CD4-positive, alpha-beta T cell treated with Interferon alpha-2 for 1 hour (primary cell): ENCODE measurements around the gene ABHD12.
"Not testable (repeated sequence)": the region's sequence is repeated elsewhere in the genome, so short reads cannot be mapped to it uniquely, and the experiment has no call there.

Experiments used
- DNase-seq, 2 donors: peaks; one replicate each; pipeline ENCODE4 v3.0.0-alpha.2; 2020 to 2022

Gene ABHD12

DNA sequence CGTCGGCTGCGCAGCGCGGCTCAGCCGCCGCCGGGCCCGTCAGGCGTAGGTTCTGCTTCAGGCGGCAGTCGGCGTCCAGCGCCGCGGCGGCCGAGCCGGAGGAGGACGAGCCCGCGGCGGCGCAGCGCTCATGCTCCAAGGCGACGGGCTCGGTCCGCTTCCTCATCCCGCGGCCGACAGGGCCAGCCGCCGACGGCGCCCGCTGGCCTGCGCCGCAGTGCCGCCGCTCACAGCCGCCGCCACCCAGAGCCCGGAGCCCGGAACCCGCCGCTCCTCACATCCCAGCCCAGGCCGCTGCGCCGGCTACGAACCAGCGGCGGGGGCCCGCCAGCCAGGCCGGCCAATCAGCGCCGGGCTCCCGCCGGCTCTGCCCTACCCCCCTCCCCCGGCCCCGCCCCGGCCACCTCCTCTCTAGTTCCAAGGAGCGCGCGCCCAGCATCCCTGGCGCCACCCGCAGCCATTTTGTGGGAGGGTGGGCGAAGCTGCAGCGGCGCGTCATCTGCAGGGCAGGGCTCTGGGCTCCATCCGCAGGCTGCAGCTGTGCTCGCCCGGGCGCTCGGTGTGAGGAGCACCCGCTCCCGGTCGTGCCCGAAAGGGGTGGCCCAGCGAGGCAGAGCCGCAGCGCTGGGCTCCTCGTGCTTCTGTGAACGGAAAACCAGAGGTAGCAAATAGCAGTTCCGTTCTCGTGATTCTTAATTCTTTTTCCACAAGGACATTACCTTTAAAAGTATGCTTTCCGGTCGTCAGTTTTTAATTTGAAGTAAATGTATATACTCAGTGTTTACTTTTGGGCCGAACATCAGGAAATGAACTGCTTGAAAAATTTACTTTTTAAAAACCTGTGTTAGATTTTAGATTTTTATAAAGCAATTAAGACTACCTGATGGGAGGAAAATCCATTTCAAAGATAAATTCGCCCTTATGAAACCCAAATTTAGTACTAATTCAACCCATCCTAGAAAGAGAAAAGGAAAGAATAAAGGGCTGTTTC is at the start of gene ABHD12:
ABHD12 (minus strand) TSS at position 298 of the 991 bp plus-strand sequence; CDS start at position 166, 132 bp downstream.
- DNase-seq = peak; percentile 93 to 95

DNA sequence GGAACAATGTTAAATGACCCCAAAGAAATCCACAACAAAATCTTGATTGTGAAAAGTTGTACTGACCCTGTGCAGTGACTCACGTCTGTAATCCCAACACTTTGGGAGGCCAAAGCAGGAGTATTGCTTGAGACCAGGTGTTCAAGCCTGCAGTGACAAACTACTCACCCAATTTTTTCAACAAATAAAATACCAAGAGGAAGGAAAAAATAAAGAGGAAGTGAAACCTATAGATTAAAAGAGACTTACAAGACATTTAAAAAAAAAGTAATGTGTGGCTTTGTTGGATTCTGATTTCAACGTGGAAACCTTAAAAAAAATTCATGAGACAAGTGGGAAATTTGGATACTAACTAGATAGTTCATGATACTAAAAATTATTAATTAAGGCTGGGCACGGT is 48.7 kb upstream of the ABHD12 start:
- DNase-seq = no peak

DNA sequence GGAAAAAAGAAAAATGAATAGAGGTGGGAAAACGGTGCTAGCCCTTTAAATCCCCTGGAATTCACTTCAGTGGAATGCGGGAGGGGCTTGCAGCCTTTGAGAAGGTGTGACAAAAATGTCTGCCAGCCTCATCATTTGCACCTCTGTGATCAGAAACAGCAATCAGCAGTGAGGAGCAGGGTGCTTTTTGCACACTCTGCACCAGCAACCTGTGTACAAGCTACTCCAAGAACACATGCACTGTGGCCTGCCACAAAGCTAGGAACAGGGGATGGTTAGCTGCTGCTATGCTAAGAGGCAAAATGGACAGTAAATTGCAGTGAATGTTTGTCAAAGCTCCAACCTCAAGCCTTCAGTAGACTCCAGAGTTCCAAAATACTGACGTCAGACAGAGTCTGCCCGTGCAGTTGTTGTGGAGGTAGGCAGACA is 46.5 kb upstream of the ABHD12 start:
- DNase-seq = no peak

DNA sequence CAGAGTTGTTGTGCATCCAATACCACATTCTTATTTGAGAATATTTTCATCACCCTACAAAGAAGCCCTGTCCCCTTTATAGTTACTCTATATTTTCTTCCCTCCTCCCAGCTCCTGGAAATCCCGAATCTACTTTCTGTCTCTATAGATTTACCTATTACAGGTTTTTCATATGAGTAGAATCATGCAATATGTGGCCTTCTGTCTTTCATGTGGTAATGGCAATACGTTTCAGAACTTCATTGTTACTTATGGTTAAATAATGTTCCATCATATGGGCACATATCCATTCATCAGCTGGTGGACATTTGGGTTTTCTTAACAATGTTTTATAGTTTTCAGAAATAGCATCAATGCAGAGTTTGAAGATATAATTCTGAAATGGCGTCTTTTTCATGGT is 33.9 kb upstream of the ABHD12 start:
- DNase-seq = no peak

GRCh38 chr20:25422032-25422431 is 31.4 kb upstream of the ABHD12 start:
- DNase-seq = no peak

GRCh38 chr20:25421102-25421501 is 30.5 kb upstream of the ABHD12 start:
- DNase-seq = no peak

DNA sequence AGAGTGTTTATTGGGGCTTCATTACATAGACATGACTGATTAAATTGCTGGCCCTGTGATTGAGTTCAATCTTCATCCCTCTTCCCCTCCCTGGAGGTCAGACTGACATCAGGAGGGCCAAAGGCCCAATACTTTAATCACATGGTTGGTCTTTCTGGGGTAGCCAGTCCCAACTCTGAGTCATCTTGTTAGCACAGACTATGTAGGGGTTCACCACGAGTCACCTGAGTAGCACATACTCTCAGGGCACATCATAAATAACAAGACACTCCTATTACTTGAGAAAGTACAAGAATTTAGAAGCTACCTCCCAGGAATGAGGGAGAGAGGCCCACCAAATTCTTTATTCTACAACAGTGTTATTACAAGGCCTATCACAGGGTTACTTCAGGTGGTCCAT is 28.1 kb upstream of the ABHD12 start:
- no peak for DNase-seq

DNA sequence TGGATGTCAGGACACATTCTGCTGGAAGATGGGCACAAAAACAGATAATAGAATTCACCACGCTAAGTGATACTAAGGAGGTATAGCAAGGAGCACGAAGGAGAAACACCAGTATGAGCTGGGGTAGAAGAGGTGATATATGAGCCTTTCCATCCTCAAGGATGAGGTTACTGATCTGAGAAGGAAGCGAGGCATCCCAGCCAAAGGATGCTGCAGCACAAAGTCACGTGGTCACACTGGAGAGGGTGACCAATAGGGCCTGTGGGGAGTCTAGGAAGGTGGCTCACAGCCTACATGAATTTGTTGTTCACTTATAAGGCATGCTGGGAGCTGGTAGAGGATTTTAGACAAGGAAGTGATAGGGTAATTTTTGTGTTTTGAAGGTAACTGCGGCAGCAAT is 18.3 kb upstream of the ABHD12 start:
- no peak for DNase-seq

GRCh38 chr20:25408170-25408547 is 17.5 kb upstream of the ABHD12 start:
- no peak for DNase-seq

GRCh38 chr20:25407311-25408169 is 16.9 kb upstream of the ABHD12 start, which contains the start of gene GINS1:
Gene GINS1, plus strand, starts transcription at chr20:25407673. Its CDS starts 148 bp downstream, at chr20:25407821.
- DNase-seq = peak; percentile 68 to 83

DNA sequence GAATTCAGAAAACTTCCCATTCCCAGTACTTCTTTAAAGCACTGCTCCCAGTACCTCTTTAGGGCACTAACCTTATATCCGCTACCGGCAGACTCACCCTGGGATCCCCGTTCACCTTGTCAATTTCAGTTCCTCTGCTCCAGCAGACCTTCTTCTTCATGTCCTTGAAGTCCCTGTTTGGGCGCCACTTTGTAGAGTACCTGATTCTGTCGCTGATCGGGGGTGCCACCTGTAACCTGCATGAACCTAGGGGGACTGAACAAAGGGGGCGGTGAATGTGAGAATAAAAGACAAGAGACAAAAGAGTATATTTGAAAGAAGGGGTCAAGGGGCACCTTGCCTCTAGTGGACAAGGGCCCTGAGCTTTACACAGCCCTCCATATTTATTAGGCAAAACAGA is 11.9 kb upstream of the ABHD12 start:
- DNase-seq = no peak

DNA sequence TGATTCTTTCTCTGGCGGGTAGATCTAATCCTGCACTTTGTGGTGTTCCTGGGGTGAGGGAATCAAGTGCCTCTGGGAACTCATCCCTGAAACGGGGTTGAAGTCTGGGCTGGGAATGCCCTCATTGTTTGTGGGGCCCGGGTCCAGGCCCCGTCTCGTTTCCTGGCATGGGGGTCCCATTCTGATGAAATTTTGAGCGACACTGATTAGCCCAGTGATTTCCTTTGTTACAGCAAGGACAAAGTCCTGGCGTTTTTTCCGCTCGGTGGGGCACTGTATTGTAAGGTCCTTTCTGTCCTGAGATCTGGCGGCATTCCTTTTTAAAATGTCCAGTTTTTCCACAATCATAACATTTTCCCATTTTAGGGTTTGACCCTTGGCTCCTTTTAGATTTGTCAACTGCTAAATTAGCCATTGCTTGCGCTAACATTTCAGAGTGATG is 9.7 kb upstream of the ABHD12 start:
- DNase-seq = not testable (repeated sequence)

DNA sequence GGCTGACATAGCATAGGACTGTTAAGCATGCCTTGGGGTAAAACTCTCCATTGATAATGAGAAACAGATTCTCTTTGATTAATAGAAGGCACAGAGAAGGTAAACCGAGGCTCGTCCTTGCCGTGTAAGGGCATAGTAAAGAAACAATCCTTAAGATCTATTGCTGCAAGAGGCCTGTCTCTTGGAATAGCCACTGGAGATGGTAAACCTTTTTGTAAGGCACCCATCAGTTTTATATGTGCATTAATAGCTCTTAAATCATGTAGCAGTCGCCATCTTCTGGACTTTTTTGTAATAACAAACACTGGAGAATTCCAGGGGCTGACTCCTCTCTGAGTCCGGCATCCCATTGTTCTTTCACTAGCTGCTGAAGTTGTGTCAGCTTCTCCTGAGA is 8.4 kb upstream of the ABHD12 start:
- peak; percentile 9 to 70 for DNase-seq

- DNase-seq = no peak
These were observed 7.9 kb upstream of the ABHD12 start for GRCh38 chr20:25398376-25399036.

- no peak for DNase-seq
These were observed 7.2 kb upstream of the ABHD12 start for GRCh38 chr20:25397821-25398220.

GRCh38 chr20:25397096-25397495 is 6.5 kb upstream of the ABHD12 start:
- no peak for DNase-seq

DNA sequence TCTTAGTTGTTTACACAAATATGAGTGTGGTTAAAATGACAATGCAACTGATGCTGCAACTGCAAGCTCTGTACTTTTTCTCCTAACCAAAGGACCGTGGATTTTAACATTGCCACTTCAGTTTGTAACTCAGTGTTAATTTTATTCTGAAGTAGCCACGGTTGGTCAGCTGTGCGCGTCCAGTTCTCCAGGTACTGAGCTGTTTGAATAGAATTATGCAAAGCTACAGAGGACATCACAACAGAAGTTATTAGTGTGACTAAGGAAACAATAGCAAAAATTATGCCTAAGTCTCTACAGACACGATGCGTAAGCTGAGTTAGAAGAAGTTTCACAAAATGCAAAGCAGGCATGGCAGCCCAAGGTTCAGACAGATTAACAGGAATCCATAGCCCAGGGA is 4.4 kb upstream of the ABHD12 start:
- DNase-seq = no peak

DNA sequence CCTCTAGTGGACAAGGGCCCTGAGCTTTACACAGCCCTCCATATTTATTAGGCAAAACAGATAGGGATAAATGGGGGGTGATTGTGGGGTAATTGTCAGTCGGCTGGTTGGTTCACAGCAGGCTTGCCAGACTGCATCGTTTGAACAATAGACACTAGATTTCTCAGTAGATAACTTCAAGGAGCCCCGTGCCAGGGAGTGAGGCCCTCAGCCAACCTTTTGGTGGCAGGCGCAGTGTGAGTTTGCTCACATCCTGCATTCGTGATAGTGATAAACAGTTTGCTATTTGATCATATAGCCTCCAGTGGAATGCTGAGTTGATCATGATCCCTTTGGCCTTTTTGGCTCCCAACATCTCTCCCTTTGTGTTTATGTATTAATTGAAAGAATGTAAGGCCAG is 3.6 kb upstream of the ABHD12 start:
- DNase-seq = no peak

DNA sequence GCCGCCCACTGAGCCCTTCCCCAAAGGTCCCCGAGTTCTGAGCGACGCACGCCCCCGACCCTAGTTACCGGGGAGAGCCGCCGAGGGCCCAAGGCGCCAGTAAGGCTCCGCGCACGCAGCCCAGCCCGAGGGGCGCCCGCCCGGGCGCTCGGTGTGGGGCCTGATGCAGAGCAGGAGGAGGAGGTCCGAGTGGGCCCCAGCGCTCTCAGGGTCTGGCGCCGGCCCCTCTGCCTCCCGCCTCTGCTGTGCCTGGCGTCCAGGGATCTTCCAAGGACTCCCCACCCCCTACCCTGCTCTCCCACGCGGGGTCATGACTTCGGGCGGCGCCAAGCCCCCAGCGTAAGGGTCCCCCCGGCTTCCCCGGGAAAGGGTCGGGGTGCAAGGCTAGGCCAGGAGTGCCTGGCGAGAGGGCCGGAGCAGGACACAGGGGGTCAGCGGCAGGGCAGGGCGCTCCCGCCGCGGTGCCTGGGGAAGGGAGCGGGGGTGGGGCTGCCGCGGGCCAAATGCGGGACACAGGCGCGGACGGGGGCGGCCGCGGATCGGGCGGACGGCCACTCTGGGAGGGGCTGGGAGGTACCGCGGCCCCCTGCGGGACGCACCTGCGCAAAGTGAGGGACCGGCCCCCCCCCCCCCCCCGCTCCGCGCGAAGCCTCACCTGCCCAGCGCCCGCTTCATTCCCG is 637 bp downstream of the ABHD12 start:
- DNase-seq = peak in 1 of 2 donors; percentile 15

DNA sequence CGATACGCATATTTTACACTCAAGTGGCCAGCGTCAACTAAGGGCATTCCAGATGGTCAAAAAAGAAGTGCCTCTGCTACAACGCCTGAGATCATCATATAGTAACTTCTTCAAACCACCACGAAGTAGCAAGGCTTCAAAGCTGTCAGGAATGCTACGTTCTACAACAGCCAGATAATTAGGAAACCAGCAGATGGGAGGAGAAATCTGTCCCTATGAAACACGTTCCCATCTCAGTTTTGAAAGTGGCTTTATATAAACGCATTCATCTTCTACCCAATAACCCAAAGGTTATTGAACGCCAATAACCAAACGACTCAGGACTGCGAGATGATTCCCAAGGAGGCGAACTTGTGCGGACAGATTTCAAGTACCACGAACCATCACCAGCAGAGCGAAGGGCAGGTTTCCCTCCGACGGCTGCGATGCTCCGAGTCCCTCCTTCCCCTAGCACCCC is 1.2 kb downstream of the ABHD12 start:
- DNase-seq = no peak

DNA sequence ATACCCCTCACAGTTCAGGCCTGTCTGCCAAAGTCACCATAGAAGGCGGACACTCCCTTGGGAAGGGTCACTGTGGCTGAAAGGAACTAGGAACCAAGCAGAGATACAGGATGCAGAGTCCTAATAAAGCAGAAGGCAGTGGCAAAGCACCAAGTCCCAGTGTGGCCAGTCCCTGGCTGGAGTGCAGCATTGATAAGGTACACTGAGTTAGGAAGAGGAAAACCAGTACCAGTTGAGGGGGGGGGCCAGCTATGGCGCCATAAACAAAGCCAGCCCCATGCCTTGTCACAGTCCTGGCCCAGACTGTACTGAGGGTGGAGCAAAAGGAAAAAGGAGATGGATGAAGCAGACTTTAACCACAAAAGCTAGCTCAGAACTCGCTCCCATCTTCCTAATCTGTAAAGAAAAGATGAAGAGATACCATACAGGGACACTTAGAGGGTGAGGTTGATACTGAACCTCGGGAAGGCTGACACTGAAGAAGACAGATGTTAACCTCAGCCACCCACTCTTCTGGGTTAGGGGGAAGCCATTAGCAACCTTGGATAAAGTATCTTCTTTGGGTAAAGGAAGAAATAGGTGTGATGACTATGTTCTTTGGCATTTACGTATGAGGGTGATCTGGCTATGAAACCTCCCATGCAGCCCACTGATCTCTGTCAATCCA is 7.8 kb downstream of the ABHD12 start:
- no peak for DNase-seq
